Measurements from ENCODE around the gene R3HCC1L. TPM values are rescaled to one million over a fixed set of nuclear protein-coding genes. Genes with fewer than 3 reads are reported as not detected.

R3HCC1L gene
- total RNA-seq, 1 donor from 2014 or later = 13.7 TPM

DNA sequence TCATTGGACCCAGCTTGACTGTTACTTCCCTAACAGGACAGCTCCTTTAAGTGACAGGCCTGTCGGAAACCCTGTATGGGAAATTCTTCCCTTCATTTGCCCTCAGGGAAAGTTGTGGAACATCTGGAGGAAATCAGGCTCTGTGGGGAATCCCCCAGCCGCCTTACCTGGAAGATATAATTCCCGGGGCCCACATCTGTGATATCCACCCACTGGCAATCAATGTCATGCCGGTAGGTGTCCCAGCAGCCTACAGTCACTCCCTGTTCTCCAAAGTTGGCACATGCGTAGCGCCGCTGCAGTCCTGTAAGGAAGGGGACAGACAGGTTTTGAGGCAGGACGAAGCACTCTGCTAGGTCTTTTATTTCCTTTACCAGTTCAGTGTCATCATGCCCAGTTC is 116.9 kb downstream of the R3HCC1L start:
- no peak overlapping the region for H3K4me3 ChIP-seq
- H3K27me3 ChIP-seq = no peaks in the 10 kb centered on the region
- DNase-seq (no peak), ATAC-seq (no peak)
- no peak for TF ChIP-seq CTCF (IDR thresholded peaks at IDR 0.05)
- intact Hi-C loops (cut with DNase I) = no loop called here
- H3K36me3 ChIP-seq = peaks cover 42% of the 10 kb centered on the region
- H3K9me3 ChIP-seq = no peaks in the 10 kb centered on the region
- peaks cover 6% of the 10 kb centered on the region for H3K4me1 ChIP-seq
- no peak overlapping the region for H3K27ac ChIP-seq

GRCh38 chr10:98252464-98252863 is 118.0 kb downstream of the R3HCC1L start:
- no peak overlapping the region for H3K4me3 ChIP-seq
- no peak for ATAC-seq

GRCh38 chr10:98253499-98253898 is 119.0 kb downstream of the R3HCC1L start:
- no peak for TF ChIP-seq CTCF (IDR thresholded peaks at IDR 0.05)
- H3K9me3 ChIP-seq = no peaks in the 10 kb centered on the region
- peaks cover 21% of the 10 kb centered on the region for H3K36me3 ChIP-seq
- DNase-seq = no peak
- intact Hi-C loops (cut with DNase I) = no loop called here
- no peak overlapping the region for H3K27ac ChIP-seq
- H3K27me3 ChIP-seq = no peaks in the 10 kb centered on the region
- ATAC-seq = no peak
- no peaks in the 10 kb centered on the region for H3K4me1 ChIP-seq
- H3K4me3 ChIP-seq = no peak overlapping the region

More at GRCh38 chr10:98252464-98252863, 118.0 kb downstream of the R3HCC1L start:
- Histone ChIP-seq H3K4me1 (no peaks in the 10 kb centered on the region), H3K27me3 (no peaks in the 10 kb centered on the region), H3K36me3 (peaks cover 31% of the 10 kb centered on the region), H3K9me3 (no peaks in the 10 kb centered on the region), H3K27ac (no peak overlapping the region)
- intact Hi-C loops (cut with DNase I) = no loop called here
- DNase-seq = no peak
- no peak for TF ChIP-seq CTCF (IDR thresholded peaks at IDR 0.05)

- no peak for ATAC-seq
- no peaks in the 10 kb centered on the region for H3K9me3 ChIP-seq
- DNase-seq = no peak
- peaks cover 15% of the 10 kb centered on the region for H3K36me3 ChIP-seq
- H3K4me1 ChIP-seq = no peaks in the 10 kb centered on the region
- no peak overlapping the region for H3K27ac ChIP-seq
- H3K4me3 ChIP-seq = no peak overlapping the region
- no peaks in the 10 kb centered on the region for H3K27me3 ChIP-seq
- intact Hi-C loops (cut with DNase I) = no loop called here
- no peak for TF ChIP-seq CTCF (IDR thresholded peaks at IDR 0.05)
Observed at GRCh38 chr10:98254234-98254974, 119.9 kb downstream of the R3HCC1L start.

GRCh38 chr10:98255146-98255877 is 120.9 kb downstream of the R3HCC1L start:
- TF ChIP-seq CTCF (IDR thresholded peaks at IDR 0.05) = no peak
- intact Hi-C loops (cut with DNase I) = no loop called here
- ATAC-seq = no peak
- Histone ChIP-seq H3K4me3 (no peak overlapping the region), H3K27ac (no peak overlapping the region), H3K27me3 (no peaks in the 10 kb centered on the region), H3K36me3 (peaks cover 12% of the 10 kb centered on the region), H3K4me1 (no peaks in the 10 kb centered on the region), H3K9me3 (no peaks in the 10 kb centered on the region)
- DNase-seq = no peak
